ENCODE data around the gene HGF.

Gene HGF

DNA sequence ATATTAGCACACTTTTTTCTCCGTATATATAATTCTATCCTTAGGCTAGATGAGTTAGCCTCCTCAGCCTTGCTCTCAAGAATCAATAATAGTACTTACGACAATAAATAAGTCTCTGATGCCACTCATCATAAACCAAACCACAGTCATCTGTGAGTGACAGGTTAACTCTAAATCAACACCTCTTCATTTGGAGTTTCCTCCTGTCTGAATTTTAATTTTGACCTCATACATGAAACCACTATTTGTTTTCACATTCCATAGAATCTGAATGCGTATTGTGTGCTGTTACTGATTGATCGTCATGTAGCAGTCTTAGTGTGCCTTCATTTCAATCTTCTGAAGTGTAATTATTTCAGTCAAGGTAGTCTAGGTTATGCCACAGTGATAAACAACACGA, 85.8 kb downstream of the HGF start:
- no peak for DNase-seq (ENCODE audit: low read depth in 2 of 2)

- DNase-seq (ENCODE audit: low read depth in 2 of 2) = no peak
Observed at GRCh38 chr7:81682873-81683272, 87.0 kb downstream of the HGF start.

DNA sequence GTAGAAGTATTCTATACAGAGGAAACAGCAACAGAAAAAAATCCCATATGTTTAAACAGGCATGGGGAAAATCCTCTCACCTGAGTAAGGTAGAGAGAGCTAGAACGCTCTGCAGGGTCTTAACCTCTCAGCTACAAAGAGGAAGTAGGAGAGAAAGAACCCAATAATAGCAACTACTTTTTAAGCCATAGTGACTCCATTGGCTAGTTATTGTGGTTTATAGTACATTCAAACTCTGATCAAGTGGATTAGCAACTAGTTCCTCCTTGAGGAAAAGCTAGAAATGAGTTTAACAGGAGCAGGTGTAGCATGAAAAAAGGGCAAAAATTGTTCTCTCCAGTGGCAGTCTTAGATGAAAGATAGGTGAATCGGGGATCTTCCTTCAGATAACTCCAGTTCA, 89.7 kb downstream of the HGF start:
- no peak for DNase-seq (ENCODE audit: low read depth in 2 of 2)

DNA sequence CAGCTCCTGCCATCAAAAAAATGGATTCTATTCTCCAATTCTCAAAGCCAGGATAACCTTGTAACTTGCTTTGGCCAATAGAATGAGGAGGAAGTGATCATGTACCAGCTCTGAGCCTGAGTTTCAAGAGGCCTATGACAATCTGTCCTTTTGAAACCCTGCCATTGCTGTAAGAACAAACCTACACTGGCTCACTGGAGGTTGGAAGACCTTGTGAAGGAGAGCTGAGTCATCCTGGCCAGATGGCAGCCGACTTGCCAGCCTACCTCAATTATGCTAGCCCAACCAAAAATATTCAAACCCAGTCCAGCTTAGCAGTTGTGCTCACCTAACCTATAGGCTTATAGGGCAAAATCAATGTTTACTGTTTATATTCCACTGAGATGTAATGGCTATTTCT, 93.0 kb downstream of the HGF start:
- DNase-seq (ENCODE audit: low read depth in 2 of 2) = no peak

DNA sequence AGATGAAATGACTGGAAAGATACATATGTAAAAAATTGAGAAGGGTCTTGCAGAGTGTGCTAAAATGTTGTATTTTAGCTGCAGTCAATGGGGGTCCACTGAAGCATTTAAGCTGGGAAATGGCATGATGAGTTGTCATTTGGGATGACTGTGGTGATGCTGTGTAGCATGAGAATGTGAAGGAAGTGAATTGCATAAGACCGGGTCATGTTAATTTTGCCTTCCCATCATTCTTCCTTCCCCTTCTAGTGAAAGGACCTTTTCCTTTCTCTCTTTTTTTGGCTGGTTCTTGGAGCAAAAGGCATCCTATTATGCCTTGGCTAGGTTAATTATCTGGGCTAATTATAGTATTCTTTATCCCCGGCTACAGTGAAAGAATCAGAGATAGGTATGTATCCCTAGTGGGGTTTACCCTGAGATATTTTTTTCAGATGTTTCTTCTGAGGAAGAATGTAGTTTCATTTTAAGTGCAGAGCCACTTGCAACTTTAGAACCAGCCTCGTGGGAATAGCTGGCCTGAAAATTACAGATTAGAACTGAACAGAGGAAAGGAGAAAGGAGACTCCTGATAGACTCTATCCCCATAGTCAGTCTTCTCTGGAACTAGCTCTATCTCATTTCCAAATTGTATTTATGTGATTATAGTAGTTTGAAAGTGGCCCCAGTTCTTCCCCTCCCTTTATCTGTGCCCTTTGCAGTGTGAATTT, 93.6 kb downstream of the HGF start:
- no peak for DNase-seq (ENCODE audit: low read depth in 2 of 2)

DNA sequence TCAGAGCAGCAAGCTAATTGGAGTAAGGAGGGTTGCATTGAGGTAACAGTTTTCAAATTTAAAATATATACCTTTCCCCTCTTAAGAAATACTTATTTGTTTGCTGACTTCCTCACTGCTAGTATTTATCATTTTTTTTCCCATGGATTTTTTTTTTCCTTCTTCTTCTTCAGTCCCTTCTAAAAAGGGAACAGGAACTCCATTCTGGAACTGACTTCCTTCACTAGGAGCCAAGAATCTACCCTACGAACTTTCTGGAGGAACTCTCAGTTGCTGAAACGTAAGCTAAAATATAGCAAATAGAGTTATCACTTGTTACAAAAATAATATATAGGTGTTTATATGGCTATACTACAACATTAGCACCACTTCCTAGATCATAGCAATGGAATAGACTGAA, 95.4 kb downstream of the HGF start:
- no peak for DNase-seq (ENCODE audit: low read depth in 2 of 2)

GRCh38 chr7:81672872-81673271, 97.0 kb downstream of the HGF start:
- no peak for DNase-seq (ENCODE audit: low read depth in 2 of 2)

DNA sequence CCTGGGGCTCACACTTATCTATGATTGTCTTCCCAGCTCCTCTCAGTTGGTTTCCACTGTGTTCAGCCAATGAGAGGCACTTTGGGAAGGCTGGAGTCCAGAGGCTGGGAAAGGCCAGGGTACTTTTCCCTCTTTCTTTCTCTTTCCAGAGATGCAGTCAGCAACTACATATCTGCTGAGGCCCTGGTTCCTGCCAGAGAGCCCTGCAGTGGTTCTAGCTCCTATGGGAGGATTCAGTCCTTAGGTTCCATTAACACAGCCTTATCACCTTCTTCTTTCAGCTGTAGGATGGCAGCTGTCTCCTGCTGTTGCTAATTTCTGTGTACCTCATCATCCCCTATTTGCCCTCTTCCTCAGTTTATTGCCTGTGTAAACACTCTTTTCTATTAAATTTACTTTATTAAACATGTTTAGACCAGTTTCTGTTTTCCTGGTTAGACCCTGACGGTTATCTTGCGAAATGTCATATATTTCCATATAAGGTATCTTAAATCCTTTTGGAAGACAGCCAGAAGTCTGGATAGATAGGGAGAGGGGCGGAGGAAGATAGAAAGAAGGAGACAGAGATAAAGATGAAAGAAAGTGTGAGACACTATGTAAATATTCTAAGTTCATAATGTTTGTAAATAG, 100.3 kb downstream of the HGF start:
- DNase-seq (ENCODE audit: low read depth in 2 of 2) = no peak

DNA sequence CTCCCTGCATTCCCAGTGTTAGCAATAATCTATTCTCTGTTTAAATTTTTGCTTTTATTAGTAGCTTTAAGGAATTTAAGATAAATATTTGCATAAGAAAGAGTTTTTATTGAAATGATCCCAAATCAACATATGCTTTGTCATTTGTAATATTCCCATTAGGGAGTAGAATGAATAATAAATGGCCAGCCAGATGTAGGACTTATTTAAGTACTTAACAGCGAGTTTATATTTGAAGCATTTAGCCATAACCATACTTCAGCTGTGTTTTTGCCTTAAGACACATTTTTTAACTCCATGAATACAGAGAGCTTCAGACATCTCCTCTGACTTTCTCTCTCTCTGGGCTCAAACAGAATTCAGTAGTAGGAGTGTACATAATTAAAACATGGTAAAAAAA, 103.6 kb downstream of the HGF start:
- DNase-seq (ENCODE audit: low read depth in 2 of 2) = no peak

GRCh38 chr7:81665236-81665635, 104.6 kb downstream of the HGF start:
- DNase-seq (ENCODE audit: low read depth in 2 of 2) = no peak

GRCh38 chr7:81664304-81664703, 105.5 kb downstream of the HGF start:
- DNase-seq (ENCODE audit: low read depth in 2 of 2) = no peak

GRCh38 chr7:81662531-81662930, 107.3 kb downstream of the HGF start:
- no peak for DNase-seq (ENCODE audit: low read depth in 2 of 2)

GRCh38 chr7:81659697-81660395, 110.0 kb downstream of the HGF start:
- DNase-seq (ENCODE audit: low read depth in 2 of 2) = no peak

DNA sequence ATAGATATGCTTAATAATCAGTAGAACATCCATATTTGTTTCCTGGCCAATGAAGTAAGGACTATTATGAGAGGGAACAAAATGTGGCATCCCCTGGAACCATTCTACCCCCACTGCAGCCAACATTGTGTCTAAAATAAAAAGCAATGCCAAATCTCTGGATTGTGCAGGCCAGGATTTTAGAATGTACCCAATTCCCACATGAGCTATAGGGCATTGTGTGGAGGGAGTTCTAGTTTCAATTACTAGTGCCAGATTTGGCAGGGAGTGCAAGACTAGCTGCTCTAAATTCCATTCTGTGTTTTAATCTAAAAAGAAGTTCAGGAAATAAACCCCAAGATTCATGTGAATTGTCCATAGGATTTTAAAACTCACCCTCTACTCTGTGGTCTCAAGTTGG, 112.3 kb downstream of the HGF start:
- no peak for DNase-seq (ENCODE audit: low read depth in 2 of 2)

DNA sequence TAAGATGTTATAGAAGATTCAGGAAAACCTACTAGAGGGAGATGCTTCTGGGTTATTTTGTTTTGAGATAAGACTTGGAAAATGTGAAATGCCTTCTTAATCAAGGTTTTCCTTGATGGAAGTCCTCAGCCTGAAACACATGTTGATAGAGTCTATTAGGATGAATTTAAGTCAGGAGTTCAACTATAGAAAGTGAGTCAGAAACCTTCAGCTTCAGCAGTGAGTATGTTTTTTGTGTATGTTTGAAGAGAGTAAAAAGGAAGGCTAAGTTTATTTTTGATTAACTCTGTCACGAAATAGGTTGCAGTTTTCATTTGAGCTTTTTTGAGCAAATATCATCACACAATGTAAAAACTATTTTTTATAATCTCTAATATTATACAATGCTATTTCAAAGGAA, 114.6 kb downstream of the HGF start:
- DNase-seq (ENCODE audit: low read depth in 2 of 2) = no peak

GRCh38 chr7:81652225-81652624, 117.6 kb downstream of the HGF start:
- DNase-seq (ENCODE audit: low read depth in 2 of 2) = no peak

Measured in stimulated activated CD8-positive, alpha-beta memory T cell treated with anti-CD3 and anti-CD28 coated beads, Interleukin-2, amount 100 ng/mL, for 1 hour (primary cell).